Erythroblast (primary cell): ENCODE measurements around the gene SNX10.

ENCODE experiments used
- GATA1 ChIP-seq: IDR thresholded peaks from 2 replicates; pipeline ENCODE4 v1.6.1; 2011; ENCODE audit warnings: low read depth, mild to moderate bottlenecking, control low read depth, low read length, moderate library complexity
- POLR2A ChIP-seq: IDR thresholded peaks from 2 replicates; pipeline ENCODE4 v1.6.1; 2011; ENCODE audit warnings: mild to moderate bottlenecking, low read length

- TF ChIP-seq POLR2A (no peak), GATA1 (no peak)
Observed at GRCh38 chr7:26365901-26366275, 74.2 kb downstream of the SNX10 start.
